ENCODE results near the gene ADIPOR2. TPM values are rescaled to one million over a fixed set of nuclear protein-coding genes. Genes with fewer than 3 reads are reported as not detected.

The ADIPOR2 gene
- total and polyA plus RNA-seq, 10 of the 15 experiments (the other 5 are each of a cell fraction or from before 2014, with no cell fraction given): 8.6 to 65.0 (median 38.0) TPM

- Histone ChIP-seq H3K4me2 (ENCODE audit: control insufficient read depth, insufficient read depth) (no peak overlapping the region), H3K9me3 (replicated peaks; ENCODE audit: control insufficient read depth, insufficient read depth, low read length) (no peaks in the 10 kb centered on the region), H3K4me1 (ENCODE audit: control insufficient read depth, insufficient read depth, low read length) (no peaks in the 10 kb centered on the region), H3K4me3 (no peak overlapping the region), H2AFZ (ENCODE audit: control insufficient read depth, low read depth, low read length) (no peak overlapping the region), H3K36me3 (ENCODE audit: control insufficient read depth in 2 of 2, insufficient read depth in 2 of 2, low read length in 1 of 2) (no peaks in the 10 kb centered on the region), H3K27me3 (replicated peaks in 1 of 2; ENCODE audit: control insufficient read depth in 2 of 2, insufficient read depth in 2 of 2, low read length in 1 of 2) (peaks cover 2% of the 10 kb centered on the region in 2 experiments; a peak in 3 of 4 replicates), H3K27ac (ENCODE audit: control insufficient read depth, insufficient read depth) (no peak overlapping the region), H3K9ac (ENCODE audit: control insufficient read depth, insufficient read depth, low read length) (no peak overlapping the region), H4K20me1 (ENCODE audit: control insufficient read depth, insufficient read depth) (no peaks in the 10 kb centered on the region), H3K79me2 (ENCODE audit: control insufficient read depth, insufficient read depth, low read length) (no peaks in the 10 kb centered on the region)
- no peak for ATAC-seq
- DNase-seq (ENCODE audit: low read depth, low spot score): no peak
- SMC1A ChIA-PET (ENCODE audit: uncharacterized antibody, unreplicated experiment): no interaction called here
- no peak for FAIRE-seq
- in situ Hi-C loops (cut with MboI) (no loop called here), intact Hi-C loops (cut with micrococcal nuclease; ENCODE audit: unreplicated experiment) (no loop called here)
- POLR2A ChIA-PET: interaction anchor here (0.6 kb wide), 1 partner anchor 1508 kb away, joined by 3 read pairs; no protein-coding TSS in a partner anchor
- CTCF ChIA-PET: no interaction called here
- 50% methylated on average over 34 of the region's 34 CpGs for WGBS (ENCODE audit: insufficient coverage, insufficient replicate concordance, low lambda C conversion rate, missing lambda C conversion rate)
- RAD21 ChIA-PET (ENCODE audit: unreplicated experiment): no interaction called here
- BruUV-seq (replicated peaks): no TSS peak
- no peak for TF ChIP-seq KLF5 (IDR thresholded peaks at IDR 0.05; ENCODE audit: partially characterized antibody)
- no peak for TF ChIP-seq STAT3 (IDR thresholded peaks at IDR 0.05; ENCODE audit: low read depth, low read length)
- no peak for TF ChIP-seq FOS (IDR thresholded peaks at IDR 0.05; ENCODE audit: borderline replicate concordance, extremely low read depth, insufficient read length)
- no peak for TF ChIP-seq CHD1 (IDR thresholded peaks at IDR 0.05; ENCODE audit: low read depth, low read length)
- no peak for TF ChIP-seq HCFC1 (IDR thresholded peaks at IDR 0.05; ENCODE audit: low read length)
- no peak for TF ChIP-seq ZZZ3 (IDR thresholded peaks at IDR 0.05; ENCODE audit: control insufficient read depth, insufficient read length, low read depth)
- no peak for TF ChIP-seq KAT2A (conservative IDR thresholded peaks at IDR 0.05; ENCODE audit: control insufficient read depth, low read depth, low read length)
- TF ChIP-seq IKZF2 (IDR thresholded peaks at IDR 0.05): no peak
- no peak for TF ChIP-seq CEBPB (IDR thresholded peaks at IDR 0.05; ENCODE audit: borderline replicate concordance in 1 of 2, low read depth in 2 of 2, low read length in 2 of 2)
- TF ChIP-seq NBN (IDR thresholded peaks at IDR 0.05): no peak
- TF ChIP-seq RCOR1 (conservative IDR thresholded peaks at IDR 0.05; ENCODE audit: low read depth, low read length): no peak
- TF ChIP-seq MTA3 (IDR thresholded peaks at IDR 0.05; ENCODE audit: borderline replicate concordance, low read length): no peak
- TF ChIP-seq, protein P1, sequence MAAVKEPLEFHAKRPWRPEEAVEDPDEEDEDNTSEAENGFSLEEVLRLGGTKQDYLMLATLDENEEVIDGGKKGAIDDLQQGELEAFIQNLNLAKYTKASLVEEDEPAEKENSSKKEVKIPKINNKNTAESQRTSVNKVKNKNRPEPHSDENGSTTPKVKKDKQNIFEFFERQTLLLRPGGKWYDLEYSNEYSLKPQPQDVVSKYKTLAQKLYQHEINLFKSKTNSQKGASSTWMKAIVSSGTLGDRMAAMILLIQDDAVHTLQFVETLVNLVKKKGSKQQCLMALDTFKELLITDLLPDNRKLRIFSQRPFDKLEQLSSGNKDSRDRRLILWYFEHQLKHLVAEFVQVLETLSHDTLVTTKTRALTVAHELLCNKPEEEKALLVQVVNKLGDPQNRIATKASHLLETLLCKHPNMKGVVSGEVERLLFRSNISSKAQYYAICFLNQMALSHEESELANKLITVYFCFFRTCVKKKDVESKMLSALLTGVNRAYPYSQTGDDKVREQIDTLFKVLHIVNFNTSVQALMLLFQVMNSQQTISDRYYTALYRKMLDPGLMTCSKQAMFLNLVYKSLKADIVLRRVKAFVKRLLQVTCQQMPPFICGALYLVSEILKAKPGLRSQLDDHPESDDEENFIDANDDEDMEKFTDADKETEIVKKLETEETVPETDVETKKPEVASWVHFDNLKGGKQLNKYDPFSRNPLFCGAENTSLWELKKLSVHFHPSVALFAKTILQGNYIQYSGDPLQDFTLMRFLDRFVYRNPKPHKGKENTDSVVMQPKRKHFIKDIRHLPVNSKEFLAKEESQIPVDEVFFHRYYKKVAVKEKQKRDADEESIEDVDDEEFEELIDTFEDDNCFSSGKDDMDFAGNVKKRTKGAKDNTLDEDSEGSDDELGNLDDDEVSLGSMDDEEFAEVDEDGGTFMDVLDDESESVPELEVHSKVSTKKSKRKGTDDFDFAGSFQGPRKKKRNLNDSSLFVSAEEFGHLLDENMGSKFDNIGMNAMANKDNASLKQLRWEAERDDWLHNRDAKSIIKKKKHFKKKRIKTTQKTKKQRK (IDR thresholded peaks at IDR 0.05; ENCODE audit: low read depth, low read length): no peak
- TF ChIP-seq ZBED1 (IDR thresholded peaks at IDR 0.05; ENCODE audit: borderline replicate concordance): no peak
- TF ChIP-seq, protein P2, sequence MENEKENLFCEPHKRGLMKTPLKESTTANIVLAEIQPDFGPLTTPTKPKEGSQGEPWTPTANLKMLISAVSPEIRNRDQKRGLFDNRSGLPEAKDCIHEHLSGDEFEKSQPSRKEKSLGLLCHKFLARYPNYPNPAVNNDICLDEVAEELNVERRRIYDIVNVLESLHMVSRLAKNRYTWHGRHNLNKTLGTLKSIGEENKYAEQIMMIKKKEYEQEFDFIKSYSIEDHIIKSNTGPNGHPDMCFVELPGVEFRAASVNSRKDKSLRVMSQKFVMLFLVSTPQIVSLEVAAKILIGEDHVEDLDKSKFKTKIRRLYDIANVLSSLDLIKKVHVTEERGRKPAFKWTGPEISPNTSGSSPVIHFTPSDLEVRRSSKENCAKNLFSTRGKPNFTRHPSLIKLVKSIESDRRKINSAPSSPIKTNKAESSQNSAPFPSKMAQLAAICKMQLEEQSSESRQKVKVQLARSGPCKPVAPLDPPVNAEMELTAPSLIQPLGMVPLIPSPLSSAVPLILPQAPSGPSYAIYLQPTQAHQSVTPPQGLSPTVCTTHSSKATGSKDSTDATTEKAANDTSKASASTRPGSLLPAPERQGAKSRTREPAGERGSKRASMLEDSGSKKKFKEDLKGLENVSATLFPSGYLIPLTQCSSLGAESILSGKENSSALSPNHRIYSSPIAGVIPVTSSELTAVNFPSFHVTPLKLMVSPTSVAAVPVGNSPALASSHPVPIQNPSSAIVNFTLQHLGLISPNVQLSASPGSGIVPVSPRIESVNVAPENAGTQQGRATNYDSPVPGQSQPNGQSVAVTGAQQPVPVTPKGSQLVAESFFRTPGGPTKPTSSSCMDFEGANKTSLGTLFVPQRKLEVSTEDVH (IDR thresholded peaks at IDR 0.05; ENCODE audit: low read depth, partially characterized antibody): no peak
- no peak for TF ChIP-seq ESRRA (IDR thresholded peaks at IDR 0.05; ENCODE audit: low read length)
- no peak for TF ChIP-seq RAD21 (IDR thresholded peaks at IDR 0.05; ENCODE audit: insufficient read depth, low read depth, low read length)
- no peak for TF ChIP-seq YBX1 (IDR thresholded peaks at IDR 0.05)
Observed at GRCh38 chr12:1834186-1834925, 143.5 kb downstream of the ADIPOR2 start.

Data from GM12878 (cell line).